H1 (cell line): ENCODE data around the gene NEDD4L. TPM values are rescaled to one million over a fixed set of nuclear protein-coding genes. Genes with fewer than 3 reads are reported as not detected.

Experiments
- CTCF ChIA-PET: fragments of 300-600 bp; sonication (Branson Sonifier 250); formaldehyde crosslinking; loops from one replicate; lab custom pipeline; 2021; ENCODE audit not compliant: partially characterized antibody; lab: Charles Lee
- POLR2A ChIA-PET: fragments of 300-600 bp; sonication (Branson Sonifier 250); formaldehyde crosslinking; loops from one replicate; lab custom pipeline; 2021; ENCODE audit warnings: inconsistent platforms; ENCODE audit not compliant: partially characterized antibody; lab: Charles Lee
- DNase-seq, 2 experiments: peaks; one replicate each; pipeline versions ENCODE4 v3.0.0 to v3.0.0-alpha.2; 2010 to 2022; ENCODE audit warnings: low spot score in 2 of 2, low read depth in 1 of 2, mixed read lengths in 1 of 2
- FAIRE-seq: peaks from 2 replicates; lab custom pipeline; 2011; peaks lifted over from hg19 to GRCh38; lab: Jason Lieb, UNC
- H2AFZ ChIP-seq: 2 replicates; pipeline ENCODE4 v1.8.1; 2012; ENCODE audit warnings: low read length, inconsistent platforms
- H2AK5ac ChIP-seq: 2 replicates; pipeline ENCODE4 v1.6.1; 2013; ENCODE audit warnings: low read depth, low read length
- H2BK120ac ChIP-seq: replicated peaks from 2 replicates; pipeline ENCODE3; 2013; ENCODE audit warnings: low read depth, low read length, inconsistent platforms
- H2BK12ac ChIP-seq: 2 replicates; pipeline ENCODE4 v1.6.1; 2013; ENCODE audit warnings: low read depth, low read length
- H2BK15ac ChIP-seq: 2 replicates; pipeline ENCODE4 v1.6.1; 2013; ENCODE audit warnings: low read length
- H2BK20ac ChIP-seq: 2 replicates; pipeline ENCODE4 v1.6.1; 2013; ENCODE audit warnings: low read length
- H2BK5ac ChIP-seq: 2 replicates; pipeline ENCODE4 v1.6.1; 2013; ENCODE audit warnings: low read depth, low read length
- H3K14ac ChIP-seq: 2 replicates; pipeline ENCODE4 v1.6.1; 2013; ENCODE audit warnings: inconsistent platforms; ENCODE audit not compliant: insufficient read length
- H3K18ac ChIP-seq: 2 replicates; pipeline ENCODE4 v1.6.1; 2013; ENCODE audit warnings: low read length; ENCODE audit errors: extremely low read depth
- H3K23ac ChIP-seq: 2 replicates; pipeline ENCODE4 v1.6.1; 2013; ENCODE audit warnings: inconsistent platforms; ENCODE audit not compliant: insufficient read length
- H3K23me2 ChIP-seq: 2 replicates; pipeline ENCODE4 v1.6.1; 2013; ENCODE audit warnings: low read depth, low read length
- H3K27ac ChIP-seq: 2 replicates; pipeline ENCODE4 v1.6.1; 2011; ENCODE audit warnings: low read depth, low read length, inconsistent platforms
- H3K27me3 ChIP-seq, 4 experiments: replicated peaks in 1 of 4; 1 replicate in 1 of 4; 2 replicates in 3 of 4; pipeline versions ENCODE4 v1.6.1 to v1.8.1; 2011 to 2013; ENCODE audit warnings: low read length in 3 of 4, mild to moderate bottlenecking in 3 of 4, inconsistent platforms in 2 of 4, mixed read lengths in 2 of 4, moderate library complexity in 1 of 4; ENCODE audit not compliant: control insufficient read depth in 3 of 4, insufficient read depth in 3 of 4; ENCODE audit errors: extremely low read depth in 1 of 4
- H3K36me3 ChIP-seq, 4 experiments: 2 replicates each; pipeline versions ENCODE4 v1.6.1 to v1.8.1; 2011 to 2013; ENCODE audit warnings: mild to moderate bottlenecking in 4 of 4, low read length in 3 of 4, moderate library complexity in 2 of 4, control low read depth in 1 of 4, inconsistent platforms in 1 of 4; ENCODE audit not compliant: insufficient read depth in 4 of 4, control insufficient read depth in 2 of 4
- H3K4ac ChIP-seq: replicated peaks from 2 replicates; pipeline ENCODE3; 2013; ENCODE audit warnings: low read length, low read depth, mixed read lengths, inconsistent platforms; ENCODE audit not compliant: insufficient read length
- H3K4me1 ChIP-seq, 4 experiments: replicated peaks in 1 of 4; 1 replicate in 1 of 4; 2 replicates in 3 of 4; pipeline versions ENCODE4 v1.6.1 to v1.8.1; 2011 to 2013; ENCODE audit warnings: low read length in 3 of 4, inconsistent platforms in 2 of 4, mixed read lengths in 1 of 4; ENCODE audit not compliant: insufficient read depth in 4 of 4, control insufficient read depth in 3 of 4
- H3K4me2 ChIP-seq, 2 experiments: 2 replicates each; pipeline versions ENCODE4 v1.6.1 to v1.8.1; 2011 to 2013; ENCODE audit warnings: low read depth in 2 of 2, low read length in 2 of 2, control low read depth in 1 of 2, inconsistent platforms in 1 of 2, mild to moderate bottlenecking in 1 of 2; ENCODE audit not compliant: insufficient read depth in 1 of 2
- H3K4me3 ChIP-seq, 4 experiments: fragments of 200-600, 300-600 bp in 1 of 4; sonication (generic), shearing (Covaris generic), sonication (Bioruptor Twin) in 1 of 4; 2 replicates each; pipeline versions ENCODE4 v1.5.1 to v1.8.1; 2011 to 2016; ENCODE audit warnings: low read length in 4 of 4, low read depth in 3 of 4, control low read depth in 2 of 4, inconsistent platforms in 2 of 4, mild to moderate bottlenecking in 2 of 4, mixed read lengths in 1 of 4, moderate library complexity in 1 of 4; ENCODE audit not compliant: insufficient read depth in 2 of 4; ENCODE audit errors: extremely low read depth in 1 of 4
- H3K56ac ChIP-seq: replicated peaks from 2 replicates; pipeline ENCODE3; 2013; ENCODE audit warnings: low read depth, mild to moderate bottlenecking, mixed read lengths, low read length, inconsistent platforms; ENCODE audit not compliant: insufficient read length
- H3K79me1 ChIP-seq: 2 replicates; pipeline ENCODE4 v1.6.1; 2013; ENCODE audit warnings: low read depth, low read length, control low read depth
- H3K79me2 ChIP-seq, 2 experiments: 2 replicates each; pipeline versions ENCODE4 v1.6.1 to v1.8.1; 2012 to 2013; ENCODE audit warnings: low read length in 2 of 2, mild to moderate bottlenecking in 2 of 2, inconsistent platforms in 1 of 2; ENCODE audit not compliant: insufficient read depth in 2 of 2, control insufficient read depth in 1 of 2
- H3K9ac ChIP-seq, 4 experiments: replicated peaks in 1 of 4; 1 replicate in 1 of 4; 2 replicates in 3 of 4; pipeline versions ENCODE4 v1.6.1 to v1.8.1; 2011 to 2013; ENCODE audit warnings: low read depth in 3 of 4, low read length in 3 of 4, control low read depth in 2 of 4, mild to moderate bottlenecking in 2 of 4, moderate library complexity in 2 of 4, inconsistent platforms in 1 of 4; ENCODE audit errors: extremely low read depth in 1 of 4
- H3K9me3 ChIP-seq, 2 experiments: 2 replicates each; pipeline versions ENCODE4 v1.6.1 to v1.8.1; 2012 to 2013; ENCODE audit warnings: mild to moderate bottlenecking in 2 of 2, moderate library complexity in 2 of 2, control low read depth in 1 of 2, inconsistent platforms in 1 of 2, low read depth in 1 of 2, low read length in 1 of 2, mixed read lengths in 1 of 2; ENCODE audit not compliant: insufficient read depth in 2 of 2
- H4K20me1 ChIP-seq, 2 experiments: replicated peaks in 1 of 2; 2 replicates each; pipeline versions ENCODE3 to v1.8.1; 2011 to 2013; ENCODE audit warnings: inconsistent platforms in 2 of 2, low read length in 2 of 2, mild to moderate bottlenecking in 1 of 2; ENCODE audit not compliant: insufficient read depth in 2 of 2, control insufficient read depth in 1 of 2
- H4K5ac ChIP-seq: 2 replicates; pipeline ENCODE4 v1.6.1; 2013; ENCODE audit warnings: low read length, low read depth, mixed read lengths, inconsistent platforms; ENCODE audit not compliant: insufficient read length
- H4K8ac ChIP-seq: 2 replicates; pipeline ENCODE4 v1.8.0; 2013; ENCODE audit warnings: mild to moderate bottlenecking, moderate library complexity, low read length, inconsistent platforms; ENCODE audit not compliant: insufficient read depth; ENCODE audit errors: extremely low read depth
- H4K91ac ChIP-seq: replicated peaks from 2 replicates; pipeline ENCODE3; 2013; ENCODE audit warnings: low read length, mixed read lengths, inconsistent platforms; ENCODE audit not compliant: insufficient read length
- BACH1 ChIP-seq: IDR thresholded peaks from 2 replicates; pipeline ENCODE4 v1.6.1; 2012; ENCODE audit warnings: low read length, improper control_type of control experiment
- BCL11A ChIP-seq, 2 experiments: IDR thresholded peaks; one replicate each; pipeline ENCODE4 v1.6.1; 2011; ENCODE audit warnings: low read depth in 2 of 2, low read length in 2 of 2, mild to moderate bottlenecking in 2 of 2
- CTBP2 ChIP-seq: IDR thresholded peaks from 2 replicates; pipeline ENCODE4 v1.7.0; 2011; ENCODE audit warnings: borderline replicate concordance, mild to moderate bottlenecking, moderate library complexity, mixed read lengths, low read length; ENCODE audit not compliant: insufficient read depth, insufficient read length
- GABPA ChIP-seq: IDR thresholded peaks from 2 replicates; pipeline ENCODE4 v1.6.1; 2011; ENCODE audit warnings: mild to moderate bottlenecking, low read length, moderate library complexity, borderline replicate concordance; ENCODE audit not compliant: insufficient read depth
- HDAC2 ChIP-seq, 2 experiments: fragments of 300-600 bp in 1 of 2; sonication (generic) in 1 of 2; IDR thresholded peaks; 2 replicates each; pipeline ENCODE4 v1.6.1; 2011 to 2012; ENCODE audit warnings: low read depth in 2 of 2, low read length in 2 of 2, mild to moderate bottlenecking in 2 of 2, moderate library complexity in 2 of 2, borderline replicate concordance in 1 of 2, inconsistent platforms in 1 of 2
- KDM4A ChIP-seq: IDR thresholded peaks from one replicate; pipeline ENCODE4 v1.7.1; 2012; ENCODE audit warnings: low read depth, mild to moderate bottlenecking, moderate library complexity, low read length, inconsistent platforms; ENCODE audit not compliant: severe bottlenecking
- NANOG ChIP-seq: IDR thresholded peaks from 2 replicates; pipeline ENCODE4 v1.6.1; 2011; ENCODE audit warnings: low read length, low read depth, mild to moderate bottlenecking, inconsistent platforms; ENCODE audit not compliant: insufficient read depth, poor library complexity, severe bottlenecking
- NRF1 ChIP-seq: IDR thresholded peaks from 2 replicates; pipeline ENCODE4 v1.6.1; 2011; ENCODE audit warnings: mild to moderate bottlenecking, low read depth, low read length, improper control_type of control experiment
- POLR2AphosphoS5 ChIP-seq: IDR thresholded peaks from 2 replicates; pipeline ENCODE4 v1.6.1; 2011; ENCODE audit warnings: low read depth, low read length
- SAP30 ChIP-seq: fragments of 300-600 bp; sonication (generic); IDR thresholded peaks from 2 replicates; pipeline ENCODE4 v1.7.1; 2012; ENCODE audit warnings: low read length, moderate library complexity, mild to moderate bottlenecking, inconsistent platforms; ENCODE audit not compliant: insufficient read depth, insufficient replicate concordance
- SIX5 ChIP-seq: IDR thresholded peaks from 2 replicates; pipeline ENCODE4 v1.6.1; 2011; ENCODE audit warnings: mild to moderate bottlenecking, low read depth, low read length
- SP2 ChIP-seq: IDR thresholded peaks from 2 replicates; pipeline ENCODE4 v1.6.1; 2012; ENCODE audit warnings: mild to moderate bottlenecking, low read length, inconsistent platforms
- whole genome bisulfite sequencing, 2 experiments: shearing (Covaris generic) in 1 of 2; methylation state at CpG; one replicate each; pipeline versions ENCODE4 v1.1.6 to v1.1.7; 2013 to 2015; ENCODE audit warnings: low lambda C conversion rate in 2 of 2, mixed read lengths in 2 of 2, inconsistent platforms in 1 of 2, low coverage in 1 of 2, missing lambda C conversion rate in 1 of 2; ENCODE audit not compliant: insufficient replicate concordance in 2 of 2, insufficient coverage in 1 of 2, insufficient read length in 1 of 2; ENCODE audit errors: extremely low coverage in 1 of 2, missing lambda C conversion rate in 1 of 2; 5-methylcytosine and 5-hydroxymethylcytosine counted together
- polyA plus RNA-seq, 7 experiments: library from polyadenylated mRNA; depleted of rRNA in 3 of 7; stranded (reverse) in 5 of 7; unstranded in 2 of 7; fragments of >200 nt in 5 of 7; fragments of 200-250 nt in 2 of 7; gene quantifications; 1 replicate in 5 of 7; 2 replicates in 1 of 7; 4 replicates in 1 of 7; pipeline versions ENCODE4 v1.2.1 to v1.2.3, GENCODE V29; 2011 to 2013; ENCODE audit warnings: missing spikeins in 2 of 7, mixed read lengths in 2 of 7
- total RNA-seq: library from RNA; stranded (reverse); fragmentation: NEBNext Ultra II Directional; extraction: Animal tissue kit (Norgen Biotek cat#: 25700); gene quantifications from 2 replicates; pipeline ENCODE4 v1.2.1, GENCODE V29; 2021

The NEDD4L gene
- total and polyA plus RNA-seq, 2 of the 8 experiments (the other 6 are each of a cell fraction or from before 2014, with no cell fraction given): 37.3 to 69.8 TPM

DNA sequence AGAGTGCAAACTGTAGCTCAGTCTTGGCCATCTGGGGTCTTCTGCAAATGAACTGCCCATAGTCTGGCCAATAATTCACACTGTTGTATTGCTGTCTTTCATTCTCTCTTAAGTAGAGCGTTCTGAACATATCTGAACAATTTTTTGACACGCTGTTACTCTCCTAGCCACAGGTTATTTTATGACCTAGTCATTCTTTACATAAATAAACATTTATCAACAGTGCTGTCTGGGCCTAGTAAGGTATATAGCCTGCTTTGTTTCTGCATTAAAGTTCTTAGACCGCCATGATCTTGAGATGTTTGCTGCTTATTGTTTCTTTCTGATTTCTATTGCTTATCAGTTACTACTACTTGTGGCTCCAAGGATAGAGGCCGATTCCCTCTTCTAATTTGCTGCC lies 226.4 kb downstream of the NEDD4L start:
- Histone ChIP-seq H3K23me2 (no peaks in the 10 kb centered on the region), H3K36me3 (no peaks in the 10 kb centered on the region), H3K18ac (no peak overlapping the region), H3K79me1 (peaks cover 8% of the 10 kb centered on the region; the same call in 1 of the 2 replicates), H2AK5ac (no peak overlapping the region), H2BK120ac (no peak overlapping the region), H4K20me1 (peaks cover 0 to 2% of the 10 kb centered on the region in 2 experiments), H3K4me2 (no peak overlapping the region), H2BK15ac (no peak overlapping the region), H3K9me3 (no peaks in the 10 kb centered on the region), H3K27ac (no peak overlapping the region), H2BK20ac (no peak overlapping the region), H3K4me1 (peaks cover 0 to 10% (median 2%) of the 10 kb centered on the region in 4 experiments; a peak in 5 of 7 replicates), H3K79me2 (peaks cover 0 to 35% of the 10 kb centered on the region in 2 experiments; a peak in 2 of 4 replicates), H3K4ac (no peak overlapping the region), H4K91ac (no peak overlapping the region), H3K23ac (no peak overlapping the region), H2AFZ (no peak overlapping the region), H3K9ac (no peak overlapping the region), H4K5ac (no peak overlapping the region), H2BK5ac (no peak overlapping the region), H2BK12ac (no peak overlapping the region), H3K14ac (no peak overlapping the region), H3K56ac (no peak overlapping the region), H4K8ac (no peak overlapping the region), H3K27me3 (no peaks in the 10 kb centered on the region), H3K4me3 (no peak overlapping the region)
- ChIA-PET POLR2A (interaction anchor here (1.1 kb wide), 1 partner anchor 19 kb away, joined by 3 read pairs; no protein-coding TSS in a partner anchor), CTCF (no interaction called here)
- WGBS, 2 experiments: 98% methylated on average over 4 of the region's 4 CpGs; no CpG with 5 or more reads in 1 of the 2 experiments
- DNase-seq (no peak), FAIRE-seq (no peak)
- TF ChIP-seq SIX5: no peak
- TF ChIP-seq POLR2AphosphoS5: no peak
- no peak for TF ChIP-seq BACH1
- TF ChIP-seq GABPA: no peak
- no peak for TF ChIP-seq CTBP2
- no peak for TF ChIP-seq SP2
- TF ChIP-seq NANOG: no peak
- TF ChIP-seq BCL11A (IDR thresholded peaks at IDR 0.05; ENCODE audit: low read depth in 2 of 2, low read length in 2 of 2): no peak
- TF ChIP-seq HDAC2 (IDR thresholded peaks at IDR 0.05; ENCODE audit: borderline replicate concordance in 1 of 2, low read depth in 2 of 2, low read length in 2 of 2): no peak
- TF ChIP-seq KDM4A: no peak
- no peak for TF ChIP-seq NRF1
- TF ChIP-seq SAP30: no peak
